Endothelial cell (in vitro differentiated cells): Measurements from ENCODE around the gene DOHH. TPM values are rescaled to one million over a fixed set of nuclear protein-coding genes. Genes with fewer than 3 reads are reported as not detected.
"Not testable (repeated sequence)": the region's sequence is repeated elsewhere in the genome, so short reads cannot be mapped to it uniquely, and the experiment has no call there.

Experiments
- DNase-seq: peaks from one replicate; pipeline ENCODE4 v3.0.0; 2021; ENCODE audit warnings: low spot score
- H3K27ac Mint-ChIP-seq: one replicate; pipeline ENCODE4 v1.8.0; 2021; ENCODE audit warnings: mixed read lengths, inconsistent platforms; ENCODE audit not compliant: unreplicated experiment
- H3K27me3 Mint-ChIP-seq: one replicate; pipeline ENCODE4 v1.8.0; 2021; ENCODE audit warnings: mild to moderate bottlenecking, moderate library complexity, mixed read lengths, inconsistent platforms; ENCODE audit not compliant: unreplicated experiment
- H3K36me3 Mint-ChIP-seq: one replicate; pipeline ENCODE4 v1.8.0; 2021; ENCODE audit warnings: mild to moderate bottlenecking, low read depth, mixed read lengths, inconsistent platforms; ENCODE audit not compliant: unreplicated experiment
- H3K4me1 Mint-ChIP-seq: one replicate; pipeline ENCODE4 v1.8.0; 2021; ENCODE audit warnings: mild to moderate bottlenecking, mixed read lengths, inconsistent platforms; ENCODE audit not compliant: unreplicated experiment
- H3K4me3 Mint-ChIP-seq: one replicate; pipeline ENCODE4 v1.8.0; 2021; ENCODE audit warnings: mild to moderate bottlenecking, mixed read lengths, inconsistent platforms; ENCODE audit not compliant: unreplicated experiment
- H3K9me3 Mint-ChIP-seq: one replicate; pipeline ENCODE4 v1.8.0; 2021; ENCODE audit warnings: mixed read lengths, inconsistent platforms; ENCODE audit not compliant: unreplicated experiment
- total RNA-seq: library from RNA; stranded (reverse); fragmentation: NEBNext Ultra II Directional; extraction: Animal tissue kit (Norgen Biotek cat#: 25700); gene quantifications from one replicate; pipeline ENCODE4 v1.2.1, GENCODE V29; 2021; ENCODE audit not compliant: unreplicated experiment
- TF ChIP-seq, protein P1 (sequence below): fragments of 200-600 bp; sonication (generic); IDR thresholded peaks from one replicate; pipeline ENCODE4 v1.5.0; 2021; ENCODE audit warnings: antibody characterized with exemption; ENCODE audit not compliant: unreplicated experiment

DOHH gene
- total RNA-seq, 1 donor from 2014 or later, result 8.7 TPM

DNA sequence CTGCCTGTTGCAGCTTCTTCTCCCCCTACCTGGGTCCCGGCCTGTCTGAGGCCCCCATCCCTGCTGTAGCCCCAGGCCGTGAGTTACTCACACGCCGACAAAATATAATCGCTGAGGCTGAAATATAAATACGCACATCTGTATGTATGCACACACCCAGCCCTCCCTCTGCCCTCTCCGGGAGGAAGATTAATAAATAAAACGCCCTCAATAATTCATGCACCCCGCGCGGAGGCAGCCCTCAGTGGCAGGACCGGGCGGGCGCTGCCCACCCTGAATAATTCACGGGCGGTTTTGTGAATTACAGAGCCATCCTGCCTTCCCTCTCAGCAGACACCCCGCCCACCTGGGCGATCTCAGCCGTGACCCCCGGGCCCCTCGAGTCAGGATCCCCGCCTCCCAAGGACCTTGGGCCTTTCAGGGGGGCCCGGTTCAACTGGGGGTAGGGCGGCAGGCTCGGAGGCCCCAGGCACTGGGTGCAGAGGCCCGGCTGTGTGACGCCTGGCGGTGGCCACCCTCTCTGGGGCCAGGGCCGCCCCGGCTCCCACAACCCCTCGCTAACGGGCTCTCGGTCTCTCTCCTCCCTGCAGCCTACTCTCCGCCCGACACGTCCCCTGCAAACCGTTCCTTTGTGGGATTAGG lies 44.4 kb downstream of the DOHH start:
- no peak overlapping the region for H3K27ac Mint-ChIP-seq
- peaks cover 4% of the 10 kb centered on the region for H3K27me3 Mint-ChIP-seq
- peaks cover 2% of the 10 kb centered on the region for H3K4me1 Mint-ChIP-seq
- H3K9me3 Mint-ChIP-seq, result no peaks in the 10 kb centered on the region
- TF ChIP-seq, protein P1, sequence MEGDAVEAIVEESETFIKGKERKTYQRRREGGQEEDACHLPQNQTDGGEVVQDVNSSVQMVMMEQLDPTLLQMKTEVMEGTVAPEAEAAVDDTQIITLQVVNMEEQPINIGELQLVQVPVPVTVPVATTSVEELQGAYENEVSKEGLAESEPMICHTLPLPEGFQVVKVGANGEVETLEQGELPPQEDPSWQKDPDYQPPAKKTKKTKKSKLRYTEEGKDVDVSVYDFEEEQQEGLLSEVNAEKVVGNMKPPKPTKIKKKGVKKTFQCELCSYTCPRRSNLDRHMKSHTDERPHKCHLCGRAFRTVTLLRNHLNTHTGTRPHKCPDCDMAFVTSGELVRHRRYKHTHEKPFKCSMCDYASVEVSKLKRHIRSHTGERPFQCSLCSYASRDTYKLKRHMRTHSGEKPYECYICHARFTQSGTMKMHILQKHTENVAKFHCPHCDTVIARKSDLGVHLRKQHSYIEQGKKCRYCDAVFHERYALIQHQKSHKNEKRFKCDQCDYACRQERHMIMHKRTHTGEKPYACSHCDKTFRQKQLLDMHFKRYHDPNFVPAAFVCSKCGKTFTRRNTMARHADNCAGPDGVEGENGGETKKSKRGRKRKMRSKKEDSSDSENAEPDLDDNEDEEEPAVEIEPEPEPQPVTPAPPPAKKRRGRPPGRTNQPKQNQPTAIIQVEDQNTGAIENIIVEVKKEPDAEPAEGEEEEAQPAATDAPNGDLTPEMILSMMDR, result no peak
- H3K36me3 Mint-ChIP-seq, result peaks cover 3% of the 10 kb centered on the region
- no peak for DNase-seq
- no peak overlapping the region for H3K4me3 Mint-ChIP-seq

DNA sequence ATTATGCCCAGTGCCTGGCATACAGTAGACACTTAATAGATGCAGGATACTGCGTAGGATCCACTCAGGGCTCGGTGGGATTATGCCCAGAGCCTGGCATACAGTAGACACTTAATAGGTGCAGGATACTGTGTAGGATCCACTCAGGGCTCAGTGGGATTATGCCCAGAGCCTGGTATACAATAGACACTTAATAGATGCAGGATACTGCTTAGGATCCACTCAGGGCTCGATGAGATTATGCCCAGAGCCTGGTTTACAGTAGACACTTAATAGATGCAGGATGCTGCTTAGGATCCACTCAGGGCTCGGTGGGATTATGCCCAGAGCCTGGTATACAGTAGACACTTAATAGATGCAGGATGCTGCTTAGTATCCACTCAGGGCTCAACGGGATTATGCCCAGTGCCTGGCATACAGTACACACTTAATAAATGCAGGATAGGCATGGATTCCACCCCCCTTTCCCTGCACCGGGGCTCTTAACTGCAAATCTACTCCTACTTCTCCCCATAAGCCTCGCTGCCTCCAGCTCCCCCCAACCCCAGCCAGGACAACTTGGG lies 45.0 kb downstream of the DOHH start:
- H3K4me1 Mint-ChIP-seq, result peaks cover 4% of the 10 kb centered on the region
- H3K27me3 Mint-ChIP-seq, result peaks cover 5% of the 10 kb centered on the region
- DNase-seq, result no peak
- H3K27ac Mint-ChIP-seq, result no peak overlapping the region
- H3K9me3 Mint-ChIP-seq, result no peaks in the 10 kb centered on the region
- H3K36me3 Mint-ChIP-seq, result peaks cover 3% of the 10 kb centered on the region
- H3K4me3 Mint-ChIP-seq, result no peak overlapping the region
- TF ChIP-seq, protein P1, result no peak

DNA sequence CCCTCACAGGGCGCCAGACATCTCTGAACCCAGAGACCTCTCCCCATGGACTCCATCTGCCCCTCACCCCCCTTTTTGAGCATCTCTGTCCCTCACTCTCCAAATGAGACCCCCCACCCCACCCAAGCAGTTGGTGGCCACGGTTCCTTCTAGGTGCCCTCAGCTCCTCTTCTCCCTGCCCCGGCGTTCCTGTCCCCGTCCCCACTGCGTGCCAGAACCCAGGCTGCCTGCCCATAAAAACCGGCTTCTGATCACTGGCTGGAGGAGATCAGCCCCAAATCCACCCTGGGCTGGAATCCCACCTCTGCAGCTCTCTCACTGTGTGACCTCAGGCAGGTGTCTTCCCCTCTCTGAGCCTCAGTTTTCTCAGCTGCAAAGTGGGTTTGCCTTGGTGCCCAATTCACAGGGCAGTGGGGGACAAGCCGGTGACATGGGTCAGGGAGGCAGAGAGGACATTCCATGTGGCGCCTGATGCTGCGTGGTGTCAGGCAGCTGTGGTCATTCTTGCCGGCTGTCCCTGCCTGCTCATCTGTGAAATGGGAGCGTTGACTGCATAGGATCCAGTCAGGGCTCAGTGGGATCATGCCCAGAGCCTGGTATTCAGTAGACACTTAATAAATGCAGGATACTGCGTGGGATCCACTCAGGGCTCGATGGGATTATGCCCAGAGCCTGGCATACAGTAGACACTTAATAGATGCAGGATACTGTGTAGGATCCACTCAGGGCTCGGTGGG lies 45.6 kb downstream of the DOHH start:
- Mint-ChIP-seq H3K4me3 (no peak overlapping the region), H3K36me3 (peaks cover 3% of the 10 kb centered on the region), H3K9me3 (no peaks in the 10 kb centered on the region), H3K4me1 (peaks cover 4% of the 10 kb centered on the region), H3K27me3 (peaks cover 4% of the 10 kb centered on the region), H3K27ac (no peak overlapping the region)
- TF ChIP-seq, protein P1, result no peak
- DNase-seq, result no peak

DNA sequence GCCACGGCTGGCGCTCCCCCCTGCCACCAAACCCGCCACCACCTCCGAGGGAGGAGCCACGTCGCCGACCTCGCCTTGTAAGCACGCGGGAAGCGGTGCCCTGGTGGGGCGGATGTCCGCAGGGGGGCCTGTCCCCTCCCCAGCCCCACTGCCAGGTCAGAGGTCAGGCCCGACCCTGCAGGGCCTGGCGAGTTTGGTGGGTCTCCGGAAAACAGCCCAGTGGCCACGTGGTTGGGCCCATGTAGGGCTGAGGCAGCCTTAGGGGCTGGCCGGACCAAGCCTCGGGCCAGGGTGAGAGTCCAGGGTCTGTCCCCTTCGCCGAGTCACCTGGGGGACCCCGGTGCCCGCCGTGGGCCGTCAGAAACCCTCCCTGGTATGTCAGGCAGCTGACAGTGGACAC lies 46.6 kb downstream of the DOHH start:
- TF ChIP-seq, protein P1, result no peak
- no peak overlapping the region for H3K27ac Mint-ChIP-seq
- no peak overlapping the region for H3K4me3 Mint-ChIP-seq
- no peak for DNase-seq
- no peaks in the 10 kb centered on the region for H3K9me3 Mint-ChIP-seq
- peaks cover 4% of the 10 kb centered on the region for H3K4me1 Mint-ChIP-seq
- H3K27me3 Mint-ChIP-seq, result peaks cover 4% of the 10 kb centered on the region
- H3K36me3 Mint-ChIP-seq, result peaks cover 3% of the 10 kb centered on the region

DNA sequence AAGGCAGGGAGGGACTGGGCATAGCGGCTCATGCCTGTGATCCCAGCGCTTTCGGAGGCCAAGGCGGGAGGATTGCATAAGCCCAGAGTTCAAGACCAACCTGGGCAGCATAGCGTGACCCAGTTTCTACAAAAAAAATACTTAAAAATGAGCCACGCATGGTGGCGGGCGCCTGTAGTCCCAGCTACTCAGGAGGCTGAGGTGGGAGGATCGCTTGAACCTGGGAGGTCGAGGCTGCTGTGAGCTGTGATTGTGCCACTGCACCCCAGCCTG lies 47.6 kb downstream of the DOHH start:
- not testable (repeated sequence) for H3K4me3 Mint-ChIP-seq, H3K4me1 Mint-ChIP-seq, H3K27me3 Mint-ChIP-seq, H3K27ac Mint-ChIP-seq, H3K36me3 Mint-ChIP-seq, DNase-seq, H3K9me3 Mint-ChIP-seq
